Fibroblast of peridontal ligament (primary cell): ENCODE data around the gene LRRC4C.

Experiments used
- DNase-seq: peaks from one replicate; pipeline ENCODE4 v3.0.0-alpha.2; 2010; ENCODE audit errors: extremely low read depth

The LRRC4C gene

DNA sequence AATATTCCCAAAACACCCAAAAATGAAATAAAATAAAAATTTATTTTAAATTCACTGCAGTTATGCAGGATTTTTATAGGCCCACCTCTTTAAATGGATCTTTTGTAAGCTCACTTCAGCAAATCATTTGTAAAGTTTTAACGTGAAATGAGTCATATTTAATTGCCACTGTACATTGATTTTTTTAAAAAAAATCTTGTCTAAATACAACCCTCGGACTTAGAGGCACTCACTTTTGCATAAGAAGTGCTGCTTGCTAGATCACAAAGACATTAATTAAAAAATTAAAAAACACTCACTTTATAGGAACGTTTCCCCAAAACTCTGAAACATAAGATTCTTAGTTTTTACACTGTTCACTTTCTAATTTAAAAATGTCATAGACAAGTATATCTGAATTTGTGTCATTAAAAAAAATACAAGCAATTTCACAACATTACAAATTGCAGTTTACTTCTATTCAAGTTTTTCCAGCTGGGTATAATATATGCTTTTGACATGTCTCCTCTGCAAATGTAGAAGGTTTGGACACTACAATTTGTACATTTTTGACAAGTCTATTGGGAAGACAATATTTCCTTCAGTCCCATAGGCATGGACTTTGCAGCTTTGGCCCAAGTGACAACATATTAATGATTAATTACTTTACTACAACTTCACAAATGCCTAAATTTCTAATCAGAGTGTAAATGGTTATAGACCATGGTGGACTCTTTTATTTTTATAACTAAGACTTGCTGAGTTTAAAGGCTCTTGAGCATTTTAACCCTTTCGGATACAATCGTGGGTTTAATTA is 1088.4 kb downstream of the LRRC4C start:
- no peak for DNase-seq

DNA sequence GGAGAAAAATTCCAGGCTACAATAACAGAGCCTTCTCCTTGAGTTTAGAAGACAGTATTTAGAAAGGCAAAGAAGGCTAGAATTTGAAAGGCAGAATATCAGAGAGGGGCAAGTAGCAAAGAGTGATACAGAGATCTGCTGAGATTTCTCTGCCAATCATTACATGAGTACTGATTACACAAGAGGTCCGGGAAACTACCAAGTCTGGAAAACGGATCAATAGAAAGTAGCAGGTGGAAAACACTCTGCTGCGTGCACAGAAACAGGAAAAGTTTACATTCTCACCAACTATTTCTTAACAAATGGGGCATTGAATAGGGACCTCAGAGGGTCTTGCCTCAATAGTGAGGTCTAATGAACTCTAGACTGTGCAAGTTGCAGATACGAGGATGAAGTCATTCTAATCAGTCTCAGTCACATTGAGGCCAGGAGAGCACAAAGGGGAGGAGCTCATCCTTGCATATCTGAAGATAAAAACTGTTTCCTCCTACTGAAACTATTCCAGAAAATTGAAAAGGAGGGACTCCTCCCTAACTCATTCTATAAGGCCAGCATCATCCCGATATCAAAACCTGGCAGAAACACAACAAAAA is 1099.2 kb downstream of the LRRC4C start:
- DNase-seq = no peak

DNA sequence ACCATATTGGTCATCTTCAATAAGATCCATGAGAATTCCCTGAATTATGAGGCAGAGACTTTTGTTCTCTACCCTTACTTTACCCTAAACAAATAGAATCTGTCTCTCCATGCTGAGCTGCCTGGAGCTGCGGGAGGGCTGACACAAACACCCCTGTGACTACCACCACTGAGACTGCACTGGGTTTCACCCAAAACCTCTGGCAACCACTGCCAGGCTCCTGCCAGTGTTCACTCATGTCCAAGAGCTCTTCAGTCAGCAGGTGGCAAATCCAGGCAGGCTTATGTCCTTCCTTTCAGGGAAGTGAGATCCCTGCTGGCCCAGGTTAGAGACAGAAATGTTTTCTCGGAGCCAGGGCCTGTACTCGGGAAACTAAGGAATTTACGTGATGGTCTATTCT is 1105.3 kb downstream of the LRRC4C start:
- no peak for DNase-seq

DNA sequence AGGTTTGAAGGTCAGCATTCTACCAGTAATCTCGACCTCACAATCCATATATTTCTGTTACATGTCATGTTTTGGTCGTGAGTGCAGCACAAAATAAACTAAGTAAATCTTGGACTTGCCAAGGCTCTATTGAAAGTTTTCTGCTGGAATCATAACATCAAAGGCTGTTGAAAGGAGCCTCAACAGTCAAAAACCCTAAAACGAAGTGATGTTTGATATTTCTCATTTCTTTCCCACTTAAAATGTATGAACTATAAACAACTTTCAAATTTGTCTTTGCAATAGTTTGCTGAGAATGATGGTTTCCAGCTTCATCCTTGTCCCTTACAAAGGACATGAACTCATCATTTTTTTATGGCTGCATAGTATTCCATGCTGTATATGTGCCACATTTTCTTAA is 1118.5 kb downstream of the LRRC4C start:
- DNase-seq = no peak

DNA sequence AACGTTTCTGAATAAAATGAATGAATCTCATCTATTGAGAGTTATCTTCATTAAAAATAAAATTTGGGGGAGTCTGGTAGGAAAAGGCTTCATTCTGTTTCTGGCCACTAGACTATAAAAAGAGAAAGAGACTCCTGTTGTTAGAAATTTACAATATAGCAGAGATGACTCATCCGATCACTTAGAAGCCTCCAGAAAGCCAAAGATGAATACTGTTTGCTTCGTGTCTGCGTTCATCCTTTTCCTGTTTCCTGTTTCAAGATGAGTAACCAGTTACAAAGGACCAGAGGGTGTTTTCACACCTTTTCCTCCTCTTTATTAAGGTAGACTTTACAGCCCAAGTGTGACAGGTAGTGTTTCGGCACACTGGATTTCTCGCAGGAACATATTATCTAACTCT is 1120.7 kb downstream of the LRRC4C start:
- peak; percentile 56 for DNase-seq

DNA sequence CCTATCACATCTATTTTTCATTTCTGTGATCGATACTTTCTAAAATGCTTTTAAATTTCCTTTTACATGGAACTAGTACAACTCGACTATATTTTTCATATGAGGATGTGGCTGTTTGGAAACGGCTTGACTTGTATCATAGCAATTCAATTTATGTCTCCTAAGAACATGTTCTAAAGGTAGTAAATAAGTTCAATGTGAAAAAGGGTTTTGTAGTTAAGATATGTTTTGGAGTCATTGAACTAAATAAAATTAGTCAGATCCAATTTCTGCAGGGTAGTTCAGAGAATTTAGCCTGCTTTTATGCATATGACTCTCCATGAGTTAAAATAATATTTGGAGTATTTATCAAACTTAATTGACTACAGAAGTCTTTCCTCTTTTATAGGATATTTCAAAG is 1121.4 kb downstream of the LRRC4C start:
- no peak for DNase-seq

DNA sequence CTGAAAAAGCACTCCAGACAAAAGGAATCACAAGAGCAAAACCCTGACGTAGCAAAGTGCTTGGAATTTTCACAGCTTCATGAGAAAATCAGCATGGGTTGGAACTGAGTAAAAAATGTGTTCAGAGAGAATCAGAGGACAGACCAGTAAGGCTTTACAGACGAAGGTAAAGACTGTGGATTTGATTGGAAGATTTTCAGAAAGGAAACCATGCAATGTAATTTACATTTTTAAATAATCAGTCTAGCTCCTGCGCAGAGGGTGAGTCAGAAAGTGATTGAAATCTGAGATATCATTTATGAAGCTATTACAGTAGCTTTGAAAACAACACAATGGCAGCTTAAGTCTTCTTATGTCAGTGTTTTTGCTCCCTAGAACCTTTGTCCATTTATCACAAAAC is 1122.3 kb downstream of the LRRC4C start:
- DNase-seq = peak; percentile 44

DNA sequence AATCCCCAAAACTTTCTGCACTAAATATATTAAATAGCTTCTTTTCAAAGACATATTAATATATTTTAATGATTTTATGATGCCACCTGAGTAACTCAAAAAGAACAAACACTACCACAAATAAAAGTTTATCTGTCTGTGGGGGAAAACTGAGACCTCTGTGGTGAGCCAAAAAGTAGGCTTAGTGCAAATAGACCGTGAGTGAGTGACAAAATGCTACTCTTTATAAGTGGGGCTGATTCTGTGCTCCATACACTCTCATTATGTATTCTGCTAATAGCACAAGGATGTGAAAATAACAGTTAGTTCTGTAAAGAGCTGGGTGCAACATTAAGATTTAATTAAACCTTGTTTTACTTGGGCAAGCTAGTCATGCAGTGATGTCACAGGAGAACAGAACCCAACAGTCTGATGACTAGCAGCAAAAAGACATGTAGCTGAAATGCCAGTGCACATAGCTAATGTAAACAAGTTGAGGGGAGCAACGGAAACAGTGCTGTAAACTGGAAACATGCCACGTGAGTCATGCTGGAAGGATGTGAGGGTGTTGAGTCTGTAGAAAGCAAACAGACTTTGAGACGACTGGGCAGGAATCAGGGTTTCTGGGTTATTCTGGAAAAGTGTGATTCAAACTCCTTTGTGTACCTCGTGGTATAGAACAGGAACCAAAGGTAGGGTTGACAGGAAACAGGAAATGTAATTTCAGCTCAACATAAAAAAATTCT is 1130.4 kb downstream of the LRRC4C start:
- DNase-seq = peak; percentile 100

DNA sequence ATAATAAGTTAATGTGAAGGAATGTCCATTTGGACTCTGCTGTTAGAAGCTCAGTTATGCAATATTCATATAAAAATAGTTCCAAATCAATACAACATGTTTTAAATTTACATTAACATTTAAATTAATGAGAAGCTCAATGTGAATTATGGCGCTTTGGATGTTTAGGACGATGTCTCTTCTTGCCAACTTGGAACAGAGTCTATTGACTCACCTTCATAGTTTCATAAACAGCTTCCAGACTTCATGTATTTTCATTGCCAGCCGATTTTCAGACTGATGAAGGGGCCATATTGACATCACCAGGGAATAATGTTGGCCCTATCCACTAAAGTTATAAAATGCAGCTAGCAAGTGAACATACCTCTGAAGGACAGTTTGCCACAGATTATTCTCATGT is 1136.2 kb downstream of the LRRC4C start:
- no peak for DNase-seq

DNA sequence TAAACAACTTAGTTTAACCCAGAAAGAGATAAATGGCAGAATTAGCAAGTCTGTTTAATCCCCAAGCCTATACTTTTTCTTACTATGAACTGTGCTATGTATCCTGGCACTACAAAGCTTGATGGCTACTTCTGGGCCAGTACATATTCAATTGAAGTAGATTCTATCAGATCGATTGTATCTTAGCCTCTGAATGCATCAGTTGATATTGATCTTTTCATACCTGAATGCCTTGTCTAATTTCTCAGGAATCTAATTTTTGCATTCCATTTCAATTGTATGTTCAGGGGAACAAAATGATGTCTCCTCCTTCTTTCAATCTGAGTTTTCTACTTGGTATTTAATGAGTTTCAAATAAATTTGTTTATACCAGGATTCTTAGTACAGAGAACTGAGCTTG is 1137.9 kb downstream of the LRRC4C start:
- no peak for DNase-seq

DNA sequence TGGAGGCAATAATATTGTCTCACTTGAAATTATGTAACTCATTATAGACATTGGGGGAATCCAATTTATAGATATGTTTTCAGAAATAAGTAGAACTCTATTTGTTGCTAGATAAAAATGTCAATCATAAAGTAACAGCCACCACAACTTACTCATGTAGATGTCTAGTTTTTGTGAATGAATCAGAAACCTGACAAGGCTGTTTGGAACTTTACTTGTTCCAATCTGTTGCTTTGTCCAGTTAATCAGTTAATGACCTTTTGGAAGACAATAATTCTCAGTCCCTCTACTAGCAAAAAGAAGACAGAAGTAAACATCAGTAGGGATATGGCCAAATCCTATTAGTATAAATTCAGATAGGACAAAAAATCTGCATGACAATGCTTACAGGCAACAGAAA is 1143.3 kb downstream of the LRRC4C start:
- no peak for DNase-seq

DNA sequence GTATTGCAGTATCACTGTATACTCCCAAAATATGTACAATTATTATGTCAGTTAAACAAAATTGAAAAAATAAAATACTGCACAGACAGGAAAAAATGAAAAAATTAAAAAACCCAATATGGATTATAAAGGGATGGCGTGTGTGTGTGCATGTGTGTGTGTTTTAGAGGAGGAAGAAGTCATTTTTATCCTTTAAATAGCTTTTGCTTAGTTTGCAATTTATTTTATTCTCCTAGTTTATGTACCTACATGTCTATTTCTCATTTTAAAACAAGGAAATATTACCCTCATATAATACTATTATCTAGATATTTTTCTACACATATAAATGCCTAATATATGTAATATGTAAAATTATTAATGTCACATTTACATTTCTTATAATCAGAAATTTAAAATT is 1144.3 kb downstream of the LRRC4C start:
- no peak for DNase-seq

DNA sequence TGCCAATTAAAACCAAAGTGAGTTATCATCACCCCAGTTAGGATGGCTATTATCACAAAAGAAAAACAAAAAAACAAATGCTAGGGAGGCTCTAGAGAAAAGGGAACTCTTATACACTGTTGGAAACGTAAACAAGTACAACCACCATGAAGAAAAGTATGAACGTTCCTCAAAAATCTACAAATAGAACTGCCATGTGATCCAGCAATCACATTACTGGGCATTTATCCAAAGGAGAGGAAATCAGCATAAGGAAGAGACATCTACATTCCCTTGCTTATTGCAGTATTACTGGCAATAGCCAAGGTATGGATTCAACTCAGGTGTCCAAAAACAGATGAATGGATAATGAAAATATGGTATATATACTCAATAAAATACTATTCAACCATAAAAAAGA is 1145.1 kb downstream of the LRRC4C start:
- peak; percentile 9 for DNase-seq

DNA sequence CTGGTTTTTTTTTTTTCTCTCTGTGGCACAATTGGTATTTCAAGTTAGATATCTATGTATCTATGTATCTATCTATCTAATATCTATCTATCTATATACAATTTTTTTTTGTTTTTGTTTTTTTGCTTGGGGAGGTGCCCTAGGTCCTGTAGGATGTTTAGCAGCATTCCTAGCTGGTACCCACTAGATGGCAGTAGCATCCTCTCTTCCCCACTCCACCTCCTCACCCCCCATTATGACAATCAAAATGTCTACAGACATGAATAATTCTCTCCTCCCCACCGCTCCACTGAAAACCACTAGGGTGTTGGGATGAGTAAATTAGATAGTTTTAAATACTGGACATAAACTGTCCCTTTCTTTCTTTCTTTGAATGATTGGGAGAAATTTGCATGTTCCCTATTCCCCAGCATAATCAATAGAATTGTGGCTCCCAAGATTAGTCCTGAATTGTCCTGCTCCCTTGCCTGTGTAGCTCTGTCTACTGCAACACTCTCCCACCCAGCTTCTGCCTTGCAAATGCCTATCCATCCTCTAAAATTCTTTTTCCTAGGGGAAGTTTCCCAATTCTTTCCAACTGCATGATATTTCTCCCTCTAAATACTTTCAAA is 1152.4 kb downstream of the LRRC4C start:
- peak; percentile 69 for DNase-seq

DNA sequence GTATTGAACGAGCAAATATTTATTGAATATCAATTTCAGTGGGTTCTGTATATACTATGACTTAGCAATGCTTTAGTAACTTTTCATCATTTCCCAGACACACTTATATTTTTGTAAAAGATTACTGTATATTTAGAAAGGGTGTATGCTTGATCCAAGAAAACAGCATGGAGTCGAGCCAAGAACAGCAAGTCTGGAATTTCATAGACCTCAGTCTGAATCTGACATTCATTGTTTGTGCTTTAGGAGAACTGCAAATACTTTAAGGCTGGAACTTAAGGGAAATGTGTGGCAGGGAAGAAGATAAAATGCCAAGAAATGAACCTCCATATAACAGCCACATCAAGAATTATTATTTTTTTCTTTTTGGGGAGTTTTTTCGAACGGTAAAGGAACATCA is 1156.8 kb downstream of the LRRC4C start:
- DNase-seq = peak; percentile 73

DNA sequence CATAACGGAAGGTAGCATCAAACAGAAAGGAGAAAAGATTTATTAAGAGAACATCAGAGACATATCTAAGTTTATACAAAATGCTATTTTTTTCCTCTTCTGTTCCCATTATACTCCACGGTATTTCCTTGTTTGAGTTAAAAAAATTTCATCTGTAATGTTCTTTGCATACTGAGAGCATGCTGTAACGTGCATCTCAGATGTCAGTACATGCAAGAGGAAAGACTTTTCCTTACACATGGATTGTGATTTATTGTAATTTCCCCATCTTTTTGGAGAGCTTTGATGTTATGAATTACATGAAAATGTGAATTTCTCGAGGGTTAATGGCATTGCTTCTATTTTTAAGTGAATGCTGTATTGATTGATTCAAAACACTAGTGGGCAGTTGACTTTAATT is 1164.0 kb downstream of the LRRC4C start:
- no peak for DNase-seq

DNA sequence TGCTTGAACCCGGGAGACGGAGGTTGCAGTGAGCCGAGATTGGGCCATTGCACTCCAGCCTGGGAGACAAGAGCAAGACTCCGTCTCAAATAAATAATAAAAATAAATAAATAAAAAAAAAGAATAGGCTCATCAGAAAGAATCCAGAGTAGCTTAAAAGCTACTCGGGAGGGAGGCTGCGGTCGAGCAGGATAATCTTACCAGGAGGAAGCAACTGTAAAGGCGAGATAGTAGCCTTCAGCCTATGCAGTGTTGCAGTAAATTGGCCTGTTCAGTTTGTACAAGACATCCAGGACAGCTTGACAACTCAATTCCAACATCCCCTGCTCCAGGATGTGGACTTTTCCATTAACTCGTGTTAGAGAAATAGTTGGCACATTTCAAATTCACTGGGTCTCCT is 1164.7 kb downstream of the LRRC4C start:
- DNase-seq = no peak

DNA sequence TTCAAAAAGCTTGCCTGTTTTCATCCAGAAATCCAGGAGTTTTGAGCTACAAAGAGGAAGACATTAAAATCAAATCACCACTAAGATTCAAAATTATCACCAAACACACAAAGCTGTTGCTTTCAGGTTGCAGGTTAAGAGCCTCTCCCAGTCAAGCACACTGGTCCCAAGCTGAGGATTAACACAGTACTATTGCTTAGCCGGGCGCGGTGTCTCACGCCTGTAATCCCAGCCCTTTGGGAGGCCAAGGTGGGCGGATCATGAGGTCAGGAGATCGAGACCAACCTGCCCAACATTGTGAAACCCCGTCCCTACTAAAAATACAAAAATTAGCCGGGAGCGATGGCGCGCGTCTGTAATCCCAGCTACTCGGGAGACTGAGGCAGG is 1165.1 kb downstream of the LRRC4C start:
- DNase-seq = no peak

DNA sequence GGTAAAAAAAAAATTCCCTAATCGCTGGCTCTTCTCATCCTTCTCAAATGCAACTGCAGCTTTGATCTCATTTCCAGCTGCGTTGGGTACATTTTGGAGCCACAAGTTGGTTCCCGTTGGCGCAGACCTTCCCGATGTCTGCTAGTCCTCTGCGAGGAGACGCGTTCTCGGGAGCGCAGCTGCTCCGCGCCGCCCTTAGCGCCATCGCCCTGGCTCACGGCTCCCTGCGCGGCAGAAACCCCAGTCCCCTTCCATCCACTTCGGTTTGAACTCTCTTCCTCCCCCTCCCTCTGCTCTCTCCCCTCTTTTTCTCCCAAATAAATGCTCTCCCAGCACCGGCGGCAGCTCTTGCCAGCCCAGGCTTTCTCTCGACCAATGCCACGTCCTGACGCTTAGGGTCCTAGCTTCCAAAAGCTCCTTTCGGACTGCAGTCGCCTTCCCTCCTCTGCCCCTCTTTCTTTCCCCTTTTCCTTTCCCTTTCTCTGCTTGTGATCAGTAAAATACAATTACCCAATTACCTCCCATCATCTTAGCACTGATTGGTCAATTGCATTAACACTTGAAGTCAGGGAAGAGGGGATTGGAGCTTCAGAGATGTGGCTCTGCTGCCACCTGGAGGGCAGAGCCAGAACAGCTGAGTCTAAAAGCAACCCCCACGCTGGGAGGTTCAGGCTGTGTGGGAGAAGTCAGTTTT is 1165.7 kb downstream of the LRRC4C start:
- peak; percentile 94 for DNase-seq

DNA sequence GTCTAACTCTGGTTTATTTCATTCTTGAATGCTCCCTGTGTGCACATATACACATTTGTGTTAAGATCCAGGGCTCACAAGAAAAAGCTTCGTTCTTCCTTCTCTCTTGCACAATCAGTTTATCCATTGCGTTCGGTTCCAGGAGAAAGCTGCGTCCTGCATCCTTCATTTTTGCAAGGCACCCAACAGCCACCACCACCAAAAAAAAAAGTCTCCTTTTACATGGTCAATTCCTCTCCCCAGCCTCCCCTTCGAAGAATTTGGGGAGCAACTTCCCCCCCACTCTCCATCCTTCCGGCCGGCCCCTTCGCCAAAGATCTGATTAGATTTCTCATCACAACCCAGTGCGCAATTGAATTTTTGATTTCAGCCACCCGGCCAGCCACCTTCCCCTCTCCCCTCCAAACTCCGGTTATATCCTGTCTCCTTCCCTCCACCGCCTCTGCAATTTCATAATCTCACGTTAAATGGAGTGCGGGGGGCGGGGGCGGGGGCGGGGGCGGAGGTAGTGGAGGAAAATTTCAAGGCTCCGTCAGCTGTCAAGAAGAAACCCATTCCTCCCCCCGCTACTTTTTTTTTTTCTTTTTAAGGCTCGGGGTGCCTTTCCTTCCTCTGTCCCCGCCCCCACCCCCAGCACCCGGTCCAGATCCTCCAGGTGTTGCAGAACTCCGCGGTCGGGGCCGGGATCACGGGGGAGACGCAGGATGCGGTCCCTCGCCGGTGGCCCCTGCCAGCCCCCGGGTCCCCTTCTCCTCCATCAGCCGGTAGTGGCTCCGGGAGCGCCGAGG is 1166.5 kb downstream of the LRRC4C start:
- DNase-seq = peak; percentile 7

DNA sequence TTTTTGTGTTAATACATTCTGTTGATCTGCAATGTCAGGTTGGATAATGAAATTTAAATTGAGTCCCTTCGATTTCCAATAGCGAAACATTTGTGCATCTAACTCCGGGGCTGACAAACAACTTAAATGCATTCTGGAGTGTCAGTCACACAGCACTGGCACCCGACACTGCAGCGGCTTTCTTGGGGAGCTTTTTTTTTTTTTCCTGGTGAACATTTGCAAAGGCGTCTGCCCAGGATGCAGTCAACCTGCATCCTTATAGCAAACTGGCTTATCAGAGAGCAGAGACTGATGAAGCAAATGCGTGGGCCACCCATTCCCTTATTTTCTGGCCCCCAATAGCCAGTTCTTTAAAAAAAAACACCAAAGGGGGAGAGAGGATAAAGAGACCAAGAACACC is 1167.7 kb downstream of the LRRC4C start:
- DNase-seq = no peak
